BJ (cell line): ENCODE measurements around the gene XRCC6. TPM values are rescaled to one million over a fixed set of nuclear protein-coding genes. Genes with fewer than 3 reads are reported as not detected.

Source experiments
- CTCF ChIA-PET: fragments of 350-600 bp; formaldehyde crosslinking; extraction: SDS; loops from one replicate; lab custom pipeline; 2021; ENCODE audit warnings: antibody characterized with exemption, inconsistent platforms; lab: Yijun Ruan, JAX
- POLR2A ChIA-PET: fragments of 300-600 bp; sonication (Branson Sonifier 250); formaldehyde crosslinking; extraction: SDS; loops from one replicate; lab custom pipeline; 2021; ENCODE audit warnings: antibody characterized with exemption; lab: Charles Lee
- DNase-seq: peaks from one replicate; pipeline ENCODE4 v3.0.0-alpha.2; 2011; ENCODE audit warnings: low read depth
- H3K27me3 ChIP-seq: 2 replicates; pipeline ENCODE4 v1.6.0; 2011; ENCODE audit warnings: low read length; ENCODE audit not compliant: control insufficient read depth, insufficient read depth
- H3K36me3 ChIP-seq: 2 replicates; pipeline ENCODE4 v1.5.1; 2011; ENCODE audit warnings: low read length; ENCODE audit not compliant: control insufficient read depth, insufficient read depth
- H3K4me3 ChIP-seq: 2 replicates; pipeline ENCODE4 v1.5.1; 2011; ENCODE audit warnings: low read depth, mild to moderate bottlenecking, control low read depth, low read length
- polyA plus RNA-seq: library from polyadenylated mRNA; depleted of rRNA; stranded (reverse); fragments of >200 nt; gene quantifications from 2 replicates; pipeline ENCODE4 v1.2.3, GENCODE V29; 2011; rRNA removed
- small RNA-seq: library from RNA; depleted of rRNA; stranded (forward); fragments of <200 nt; gene quantifications from one replicate; pipeline ENCODE3, GENCODE V24; 2012; ENCODE audit warnings: low replicate concordance, low read depth; ENCODE audit not compliant: insufficient read length
- TF ChIP-seq, protein P1 (sequence below): IDR thresholded peaks from 2 replicates; pipeline ENCODE4 v1.5.1; 2011; ENCODE audit warnings: low read depth, mild to moderate bottlenecking, control low read depth, inconsistent platforms, low read length, moderate library complexity; ENCODE audit not compliant: insufficient read depth

Gene XRCC6
- polyA plus RNA-seq, 1 experiment: 105 TPM

GRCh38 chr22:41713004-41713403 is 91.9 kb downstream of the XRCC6 start:
- ChIA-PET POLR2A (no interaction called here), CTCF (interaction anchor here (1.3 to 2.1 kb wide), 2 partner anchors 11 to 16 kb away, joined by 3 to 9 read pairs; no protein-coding TSS in a partner anchor)
- Histone ChIP-seq H3K36me3 (no peaks in the 10 kb centered on the region), H3K4me3 (no peak overlapping the region), H3K27me3 (peaks cover 5% of the 10 kb centered on the region)
- no peak for DNase-seq
- TF ChIP-seq, protein P1, sequence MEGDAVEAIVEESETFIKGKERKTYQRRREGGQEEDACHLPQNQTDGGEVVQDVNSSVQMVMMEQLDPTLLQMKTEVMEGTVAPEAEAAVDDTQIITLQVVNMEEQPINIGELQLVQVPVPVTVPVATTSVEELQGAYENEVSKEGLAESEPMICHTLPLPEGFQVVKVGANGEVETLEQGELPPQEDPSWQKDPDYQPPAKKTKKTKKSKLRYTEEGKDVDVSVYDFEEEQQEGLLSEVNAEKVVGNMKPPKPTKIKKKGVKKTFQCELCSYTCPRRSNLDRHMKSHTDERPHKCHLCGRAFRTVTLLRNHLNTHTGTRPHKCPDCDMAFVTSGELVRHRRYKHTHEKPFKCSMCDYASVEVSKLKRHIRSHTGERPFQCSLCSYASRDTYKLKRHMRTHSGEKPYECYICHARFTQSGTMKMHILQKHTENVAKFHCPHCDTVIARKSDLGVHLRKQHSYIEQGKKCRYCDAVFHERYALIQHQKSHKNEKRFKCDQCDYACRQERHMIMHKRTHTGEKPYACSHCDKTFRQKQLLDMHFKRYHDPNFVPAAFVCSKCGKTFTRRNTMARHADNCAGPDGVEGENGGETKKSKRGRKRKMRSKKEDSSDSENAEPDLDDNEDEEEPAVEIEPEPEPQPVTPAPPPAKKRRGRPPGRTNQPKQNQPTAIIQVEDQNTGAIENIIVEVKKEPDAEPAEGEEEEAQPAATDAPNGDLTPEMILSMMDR: no peak

Small RNA genes lying within 50 kb of the gene (small RNA-seq; reads per million reads assigned to genes)
- not detected for gene HMGN2P10
- gene RF00019: not detected
- gene RNU6-476P: not detected

Other genes with a start within 250 kb of the XRCC6 start
- gene TEF, start 239.4 kb upstream of the XRCC6 start, polyA plus RNA-seq: 21.0 and 28.7 TPM in 2 replicates
- 16.6 and 24.3 TPM in 2 replicates for gene TOB2, start 174.5 kb upstream of the XRCC6 start, polyA plus RNA-seq
- gene PHF5A, start 152.6 kb upstream of the XRCC6 start, polyA plus RNA-seq: 44.3 and 57.9 TPM in 2 replicates
- gene ACO2, start 152.2 kb upstream of the XRCC6 start, polyA plus RNA-seq: 20.5 and 60.5 TPM in 2 replicates
- gene POLR3H, start 76.8 kb upstream of the XRCC6 start, polyA plus RNA-seq: 39.4 and 52.5 TPM in 2 replicates
- gene CSDC2, start 60.3 kb upstream of the XRCC6 start, polyA plus RNA-seq: 7.1 and 14.0 TPM in 2 replicates
- 70.7 and 109 TPM in 2 replicates for gene PMM1, start 31.5 kb upstream of the XRCC6 start, polyA plus RNA-seq
- 33.3 and 35.7 TPM in 2 replicates for gene DESI1, start 252 bp upstream of the XRCC6 start, polyA plus RNA-seq
- gene SNU13, start 67.6 kb downstream of the XRCC6 start, polyA plus RNA-seq: 288 and 327 TPM in 2 replicates
- 3.2 and 3.8 TPM in 2 replicates for gene MEI1, start 78.2 kb downstream of the XRCC6 start, polyA plus RNA-seq
- gene CCDC134, start 179.4 kb downstream of the XRCC6 start, polyA plus RNA-seq: 4.1 and 6.0 TPM in 2 replicates
- gene SREBF2, start 211.8 kb downstream of the XRCC6 start, polyA plus RNA-seq: 20.3 and 26.2 TPM in 2 replicates